ENCODE measurements around the gene HSP90AB1. TPM values are rescaled to one million over a fixed set of nuclear protein-coding genes. Genes with fewer than 3 reads are reported as not detected.

Gene HSP90AB1
- total RNA-seq, result 1,000 to 10,000 TPM; 2,120 to 2,263 TPM

DNA sequence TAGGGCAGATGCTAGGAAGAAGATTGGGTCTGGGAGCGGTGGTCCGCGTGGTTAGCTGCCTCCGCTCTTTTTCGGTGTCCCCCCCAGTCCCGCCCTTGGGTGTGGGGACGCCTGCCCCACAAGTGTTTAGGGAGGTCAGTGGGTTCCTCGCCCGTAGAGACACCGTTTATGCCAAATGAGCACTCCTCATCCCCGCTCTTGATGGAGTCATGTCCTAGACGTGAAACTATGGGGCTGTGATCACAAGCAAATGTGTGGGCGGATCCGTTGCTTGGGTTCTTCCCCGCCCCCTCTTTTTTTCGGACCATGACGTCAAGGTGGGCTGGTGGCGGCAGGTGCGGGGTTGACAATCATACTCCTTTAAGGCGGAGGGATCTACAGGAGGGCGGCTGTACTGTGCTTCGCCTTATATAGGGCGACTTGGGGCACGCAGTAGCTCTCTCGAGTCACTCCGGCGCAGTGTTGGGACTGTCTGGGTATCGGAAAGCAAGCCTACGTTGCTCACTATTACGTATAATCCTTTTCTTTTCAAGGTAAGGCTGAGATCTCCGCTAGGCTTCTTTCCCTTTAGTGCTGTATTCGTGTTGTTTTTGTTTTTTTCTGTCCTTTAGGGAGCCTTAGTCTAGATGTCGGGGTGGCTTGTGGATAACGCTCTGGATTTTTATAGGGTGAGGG lies at the start of gene HSP90AB1:
TSS of gene HSP90AB1 (plus strand) at position 439 of the 675 bp plus-strand sequence. CDS start 1,529 bp downstream, outside the sequence.
- DNase-seq (peak; percentile 98), ATAC-seq (peak; percentile 86)
- POLR2A ChIA-PET, result interaction anchor here (0.6 to 5.0 kb wide), 16 partner anchors 9 to 617 kb away, joined by 3 to 70 read pairs (median 6); partner anchors contain the start of genes CAPN11, CDC5L, GTPBP2 and SLC29A1
- H3K36me3 Mint-ChIP-seq (ENCODE audit: low read depth), result peaks cover 50% of the 10 kb centered on the region
- H3K9me3 Mint-ChIP-seq (ENCODE audit: low read depth), result no peaks in the 10 kb centered on the region
- no peaks in the 10 kb centered on the region for H3K27me3 Mint-ChIP-seq
- peak within 1 kb of the TSS; percentile 99 for H3K27ac Mint-ChIP-seq
- H3K4me3 Mint-ChIP-seq, result peak within 1 kb of the TSS; percentile 97
- H3K4me1 Mint-ChIP-seq, result peaks cover 44% of the 10 kb centered on the region
- CTCF ChIA-PET, result interaction anchor here (0.6 to 4.9 kb wide), 8 partner anchors 9 to 473 kb away, joined by 3 to 40 read pairs (median 5); partner anchors contain the start of gene SLC35B2
- intact Hi-C loops (cut with DNase I, micrococcal nuclease), result loop anchor here (1.0 to 10.0 kb wide), 16 partner anchors 8 to 1128 kb away; partner anchors contain the start of genes MRPL14 (in 2 of the 2), NFKBIE (in 2 of the 2), SLC35B2 (in 2 of the 2) and TMEM63B (in 2 of the 2)

DNA sequence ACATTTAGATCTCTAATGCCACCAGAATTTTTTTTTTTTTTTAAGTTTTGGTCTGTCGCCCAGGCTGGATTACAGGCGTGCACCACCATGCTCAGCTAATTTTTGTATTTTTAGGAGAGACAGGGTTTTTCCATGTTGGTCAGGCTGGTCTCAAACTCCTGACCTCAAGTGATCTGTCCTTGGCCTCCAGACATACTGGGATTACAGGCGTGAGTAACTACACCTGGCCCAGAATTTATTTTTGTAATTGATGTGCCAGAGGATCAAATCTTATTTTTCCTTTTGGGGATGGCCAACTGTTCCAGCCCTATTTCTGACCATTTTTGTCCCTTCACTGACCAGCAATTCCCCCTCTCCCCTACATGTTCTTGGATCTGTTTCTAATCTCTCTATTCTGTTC lies 48.2 kb upstream of the HSP90AB1 start:
- no peak overlapping the region for H3K27ac Mint-ChIP-seq
- H3K4me3 Mint-ChIP-seq, result no peak overlapping the region
- no peak for DNase-seq
- no peak for ATAC-seq
- POLR2A ChIA-PET, result no interaction called here
- intact Hi-C loops (cut with DNase I, micrococcal nuclease), result no loop called here
- no peaks in the 10 kb centered on the region for H3K36me3 Mint-ChIP-seq (ENCODE audit: low read depth)
- no peaks in the 10 kb centered on the region for H3K4me1 Mint-ChIP-seq
- H3K27me3 Mint-ChIP-seq, result peaks cover 2% of the 10 kb centered on the region
- H3K9me3 Mint-ChIP-seq (ENCODE audit: low read depth), result no peaks in the 10 kb centered on the region
- CTCF ChIA-PET, result no interaction called here

DNA sequence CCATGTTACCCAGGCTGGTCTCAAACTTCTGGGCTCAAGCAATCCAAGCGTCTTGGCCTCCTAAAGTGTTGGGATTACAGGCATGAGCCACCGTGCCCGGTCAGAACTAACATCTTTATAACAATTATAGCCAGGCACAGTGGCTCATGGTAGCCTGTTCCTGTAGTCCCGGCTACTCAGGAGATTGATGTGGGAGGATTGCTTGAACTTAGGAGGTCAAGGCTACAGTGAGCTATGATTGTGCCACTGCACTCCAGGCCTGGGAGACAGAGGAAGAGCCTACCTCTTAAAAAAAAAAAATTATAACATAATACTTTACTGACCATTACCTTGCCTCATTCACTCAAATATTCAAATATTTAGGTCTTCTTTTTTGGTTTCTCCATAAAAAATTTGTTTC lies 47.0 kb upstream of the HSP90AB1 start:
- no peak for ATAC-seq
- CTCF ChIA-PET, result no interaction called here
- POLR2A ChIA-PET, result interaction anchor here (0.6 kb wide), 1 partner anchor 103 kb away, joined by 3 read pairs; no protein-coding TSS in a partner anchor

DNA sequence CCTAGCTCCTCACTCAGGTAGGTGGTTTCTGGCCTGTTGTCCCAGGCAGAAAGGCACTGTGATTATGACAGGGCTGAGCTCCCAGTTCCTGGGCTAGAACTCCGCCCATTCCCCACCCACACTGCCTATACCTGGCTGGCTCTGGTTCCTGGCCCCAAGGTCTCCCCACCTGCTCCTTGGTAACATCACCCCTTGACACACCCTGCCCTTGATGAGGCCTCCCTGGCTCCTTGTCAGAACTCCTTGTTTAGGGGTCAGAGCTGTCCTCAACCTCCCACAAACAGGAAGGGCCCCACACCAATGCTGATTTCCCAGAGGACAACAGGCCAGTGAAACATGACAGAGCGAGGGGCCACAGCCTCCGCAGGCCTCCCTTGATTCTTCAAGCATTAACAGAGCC lies 45.7 kb upstream of the HSP90AB1 start:
- no peak for ATAC-seq
- no peak for DNase-seq
- intact Hi-C loops (cut with DNase I, micrococcal nuclease), result no loop called here
- Mint-ChIP-seq H3K4me1 (no peaks in the 10 kb centered on the region), H3K4me3 (no peak overlapping the region), H3K9me3 (ENCODE audit: low read depth) (no peaks in the 10 kb centered on the region), H3K36me3 (ENCODE audit: low read depth) (no peaks in the 10 kb centered on the region), H3K27me3 (no peaks in the 10 kb centered on the region), H3K27ac (no peak overlapping the region)
- CTCF ChIA-PET, result no interaction called here
- POLR2A ChIA-PET, result no interaction called here

More for the DNA sequence above, 47.0 kb upstream of the HSP90AB1 start:
- no peak for DNase-seq
- Mint-ChIP-seq H3K27ac (no peak overlapping the region), H3K4me3 (no peak overlapping the region), H3K4me1 (no peaks in the 10 kb centered on the region), H3K9me3 (ENCODE audit: low read depth) (no peaks in the 10 kb centered on the region), H3K27me3 (peaks cover 2% of the 10 kb centered on the region), H3K36me3 (ENCODE audit: low read depth) (no peaks in the 10 kb centered on the region)
- intact Hi-C loops (cut with DNase I, micrococcal nuclease), result no loop called here

DNA sequence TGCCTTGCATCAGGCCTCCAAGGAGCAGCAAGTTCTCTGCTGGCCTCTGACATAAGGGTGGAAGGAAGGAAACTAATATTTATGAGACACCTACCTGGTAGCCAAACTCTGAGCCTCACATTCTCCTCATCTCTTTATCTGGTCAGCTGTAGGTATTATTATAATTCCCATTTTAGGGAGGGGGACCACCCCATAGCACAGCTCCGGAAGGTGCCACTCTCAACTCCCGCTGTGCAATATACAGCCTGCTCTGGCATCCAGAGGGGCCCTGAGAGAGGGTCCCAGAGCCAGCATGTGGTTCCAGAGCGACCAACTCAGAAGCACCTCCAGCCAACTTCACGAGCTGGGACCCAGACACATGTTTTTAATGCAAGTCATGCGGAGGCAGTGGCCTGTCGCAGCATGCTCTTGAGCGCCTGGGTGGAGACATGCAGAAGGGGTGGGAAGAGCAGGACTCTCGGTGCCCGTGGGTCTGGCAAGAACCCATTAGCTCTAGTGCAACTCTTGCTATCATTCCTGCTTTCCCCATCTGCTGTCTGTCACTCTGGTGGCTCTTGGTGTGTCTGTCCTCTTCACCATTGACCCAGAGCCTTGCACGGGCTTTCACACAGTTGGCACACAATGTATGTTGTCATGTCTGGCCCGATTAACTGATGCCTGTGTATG lies 45.1 kb upstream of the HSP90AB1 start:
- no peaks in the 10 kb centered on the region for H3K4me1 Mint-ChIP-seq
- H3K36me3 Mint-ChIP-seq (ENCODE audit: low read depth), result no peaks in the 10 kb centered on the region
- no peak overlapping the region for H3K4me3 Mint-ChIP-seq
- intact Hi-C loops (cut with DNase I, micrococcal nuclease), result no loop called here
- H3K27ac Mint-ChIP-seq, result no peak overlapping the region
- H3K27me3 Mint-ChIP-seq, result no peaks in the 10 kb centered on the region
- ChIA-PET CTCF (interaction anchor here (0.5 to 1.0 kb wide), 3 partner anchors 16 to 481 kb away, joined by 3 read pairs; no protein-coding TSS in a partner anchor), POLR2A (no interaction called here)
- H3K9me3 Mint-ChIP-seq (ENCODE audit: low read depth), result no peaks in the 10 kb centered on the region
- DNase-seq (no peak), ATAC-seq (no peak)

DNA sequence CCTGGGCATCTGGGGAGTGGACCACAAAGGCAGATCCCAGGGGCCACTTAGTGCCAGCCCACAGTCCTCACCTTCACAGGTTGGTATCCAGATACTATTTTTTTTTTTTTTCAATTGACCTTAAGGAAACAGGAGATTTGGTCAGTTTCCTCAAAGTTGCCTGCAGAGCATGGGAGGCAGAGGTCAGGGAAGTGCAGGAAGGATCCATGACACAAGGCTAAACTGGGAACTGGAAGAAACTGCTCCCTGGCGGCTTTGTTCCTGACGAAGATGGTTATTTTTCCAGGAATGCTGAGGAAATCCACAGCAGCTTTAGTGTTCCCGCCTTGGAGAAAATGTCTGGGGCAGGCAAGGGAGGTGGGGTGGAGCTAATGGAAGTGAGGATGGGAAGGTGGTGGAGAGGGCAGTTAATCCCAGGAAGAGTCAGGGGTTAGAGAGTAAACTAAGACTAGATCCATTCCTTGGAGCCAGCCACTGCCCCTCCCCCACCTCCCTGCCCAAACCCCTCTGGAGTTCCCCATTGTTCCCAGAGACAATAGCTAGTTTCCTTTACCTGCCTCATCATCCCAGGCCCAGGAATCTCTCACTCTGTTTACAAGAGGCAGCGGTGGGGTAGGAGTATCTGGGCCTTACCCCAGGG lies 44.4 kb upstream of the HSP90AB1 start:
- no peak for ATAC-seq
- H3K4me1 Mint-ChIP-seq, result no peaks in the 10 kb centered on the region
- H3K27me3 Mint-ChIP-seq, result no peaks in the 10 kb centered on the region
- H3K36me3 Mint-ChIP-seq (ENCODE audit: low read depth), result no peaks in the 10 kb centered on the region
- H3K9me3 Mint-ChIP-seq (ENCODE audit: low read depth), result no peaks in the 10 kb centered on the region
- CTCF ChIA-PET, result interaction anchor here (0.6 to 1.0 kb wide), 2 partner anchors 17 to 106 kb away, joined by 3 read pairs; no protein-coding TSS in a partner anchor
- intact Hi-C loops (cut with DNase I, micrococcal nuclease), result no loop called here
- DNase-seq, result no peak
- POLR2A ChIA-PET, result interaction anchor here (0.5 kb wide), 1 partner anchor 13 kb away, joined by 3 read pairs; no protein-coding TSS in a partner anchor
- H3K4me3 Mint-ChIP-seq, result no peak overlapping the region
- H3K27ac Mint-ChIP-seq, result no peak overlapping the region

DNA sequence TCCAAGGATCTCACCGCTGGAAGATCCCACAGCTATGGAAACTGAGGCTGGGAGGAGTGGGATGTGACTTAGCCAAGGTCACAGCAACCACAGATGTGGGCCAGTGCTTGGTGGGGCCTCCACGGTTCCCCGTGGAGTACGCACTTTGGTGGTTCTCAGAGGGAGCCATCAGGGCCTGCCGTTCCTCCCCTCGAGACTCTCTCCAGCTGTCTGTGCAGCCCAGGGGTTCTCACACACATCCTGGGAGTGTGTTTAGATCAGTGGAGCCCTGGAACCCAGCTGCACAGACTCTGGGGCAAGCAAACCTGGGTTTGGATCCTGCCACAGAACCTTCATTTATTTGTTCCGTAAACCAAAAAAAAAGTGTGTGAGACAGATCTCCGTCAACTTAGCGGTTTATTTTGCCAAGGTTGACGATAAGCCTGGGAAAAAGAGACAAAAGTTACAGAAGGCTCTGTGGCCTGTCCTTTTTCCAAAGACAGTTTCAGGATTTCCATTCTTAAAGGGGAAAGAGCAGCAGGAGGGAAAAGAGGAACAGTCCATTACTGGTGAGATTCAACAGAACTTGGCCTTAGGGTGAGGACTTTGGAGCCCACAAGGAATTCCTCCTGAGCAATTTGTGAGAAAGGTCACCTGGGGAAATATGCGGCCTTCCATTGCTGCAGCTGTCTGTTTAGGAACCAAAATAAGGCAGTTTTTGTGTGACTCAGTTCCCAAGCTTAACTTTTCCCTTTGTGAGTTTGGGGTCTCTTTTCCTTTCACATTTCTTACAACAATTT lies 43.7 kb upstream of the HSP90AB1 start:
- ChIA-PET CTCF (interaction anchor here (0.7 to 1.0 kb wide), 2 partner anchors 31 to 261 kb away, joined by 3 to 4 read pairs; no protein-coding TSS in a partner anchor), POLR2A (interaction anchor here (0.5 kb wide), 1 partner anchor 13 kb away, joined by 3 read pairs; no protein-coding TSS in a partner anchor)
- no peaks in the 10 kb centered on the region for H3K27me3 Mint-ChIP-seq
- no peaks in the 10 kb centered on the region for H3K4me1 Mint-ChIP-seq
- intact Hi-C loops (cut with DNase I, micrococcal nuclease), result no loop called here
- H3K36me3 Mint-ChIP-seq (ENCODE audit: low read depth), result no peaks in the 10 kb centered on the region
- no peaks in the 10 kb centered on the region for H3K9me3 Mint-ChIP-seq (ENCODE audit: low read depth)
- H3K4me3 Mint-ChIP-seq, result no peak overlapping the region
- no peak overlapping the region for H3K27ac Mint-ChIP-seq
- ATAC-seq, result no peak
- DNase-seq, result no peak

DNA sequence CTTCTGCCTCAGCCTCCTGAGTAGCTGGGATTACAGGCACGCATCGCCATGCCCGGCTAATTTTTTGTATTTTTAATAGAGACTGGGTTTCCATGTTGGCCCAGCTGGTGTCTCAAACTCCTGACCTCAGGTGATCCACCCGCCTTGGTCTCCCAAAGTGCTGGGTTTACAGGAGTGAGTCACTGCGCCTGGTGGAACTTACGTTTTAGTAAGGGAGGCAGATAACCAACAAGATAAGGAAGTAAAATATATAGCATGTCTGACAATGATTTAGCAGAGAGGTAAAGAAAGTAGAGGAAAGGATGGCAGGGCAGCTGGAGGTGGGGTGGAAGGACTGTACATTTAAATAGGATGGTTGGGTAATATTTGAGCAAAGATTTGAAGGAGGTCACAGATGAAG lies 42.9 kb upstream of the HSP90AB1 start:
- POLR2A ChIA-PET, result no interaction called here
- Mint-ChIP-seq H3K27me3 (no peaks in the 10 kb centered on the region), H3K4me3 (no peak overlapping the region), H3K4me1 (no peaks in the 10 kb centered on the region), H3K36me3 (ENCODE audit: low read depth) (no peaks in the 10 kb centered on the region), H3K9me3 (ENCODE audit: low read depth) (no peaks in the 10 kb centered on the region), H3K27ac (no peak overlapping the region)
- CTCF ChIA-PET, result interaction anchor here (0.7 to 1.0 kb wide), 2 partner anchors 31 to 52 kb away, joined by 3 to 4 read pairs; no protein-coding TSS in a partner anchor
- ATAC-seq (no peak), DNase-seq (no peak)
- intact Hi-C loops (cut with DNase I, micrococcal nuclease), result no loop called here

DNA sequence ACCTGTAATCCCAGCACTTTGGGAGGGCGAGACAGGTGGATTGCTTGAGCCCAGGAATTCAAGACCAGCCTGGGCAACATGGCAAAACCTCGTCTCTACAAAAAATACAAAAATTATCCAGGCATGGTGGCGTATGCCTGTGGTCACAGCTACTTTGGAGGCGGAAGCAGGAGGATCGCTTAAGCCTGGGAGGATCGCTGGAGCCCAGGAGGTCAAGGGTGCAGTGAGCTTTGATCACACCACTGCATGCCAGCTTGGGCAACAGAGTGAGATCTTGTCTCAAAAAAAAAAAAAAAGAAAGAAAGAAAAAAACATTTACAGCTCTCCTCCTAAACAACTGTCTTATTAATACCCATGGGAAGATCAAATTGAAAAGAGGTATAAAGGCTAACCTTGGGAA lies 38.9 kb upstream of the HSP90AB1 start:
- intact Hi-C loops (cut with DNase I, micrococcal nuclease), result no loop called here
- H3K27me3 Mint-ChIP-seq, result no peaks in the 10 kb centered on the region
- ATAC-seq (no peak), DNase-seq (no peak)
- H3K4me1 Mint-ChIP-seq, result no peaks in the 10 kb centered on the region
- H3K9me3 Mint-ChIP-seq (ENCODE audit: low read depth), result no peaks in the 10 kb centered on the region
- ChIA-PET CTCF (interaction anchor here (0.6 to 1.1 kb wide), 3 partner anchors 30 to 116 kb away, joined by 3 to 5 read pairs (median 3); no protein-coding TSS in a partner anchor), POLR2A (interaction anchor here (0.7 kb wide), 1 partner anchor 46 kb away, joined by 4 read pairs; no protein-coding TSS in a partner anchor)
- no peak overlapping the region for H3K27ac Mint-ChIP-seq
- no peak overlapping the region for H3K4me3 Mint-ChIP-seq
- H3K36me3 Mint-ChIP-seq (ENCODE audit: low read depth), result no peaks in the 10 kb centered on the region

DNA sequence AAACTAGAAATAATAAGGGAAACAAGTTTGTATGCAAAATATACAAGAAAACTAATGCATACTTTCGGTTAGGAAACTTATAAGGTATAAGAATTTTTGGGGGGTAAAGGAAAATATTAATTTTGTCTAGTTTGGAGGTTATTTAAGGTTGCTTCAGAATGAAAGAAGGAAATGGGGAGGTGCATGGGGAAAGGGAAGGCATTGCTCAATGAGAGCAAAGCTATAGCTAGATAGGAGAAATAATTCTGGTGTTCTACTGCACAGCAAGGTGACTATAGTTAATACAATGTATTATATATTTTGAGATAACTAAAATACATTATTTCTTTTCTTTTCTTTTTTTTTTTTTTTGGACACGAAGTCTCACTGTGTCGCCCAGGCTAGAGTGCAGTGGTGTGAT lies 35.6 kb upstream of the HSP90AB1 start:
- Mint-ChIP-seq H3K36me3 (ENCODE audit: low read depth) (no peaks in the 10 kb centered on the region), H3K9me3 (ENCODE audit: low read depth) (no peaks in the 10 kb centered on the region), H3K4me1 (no peaks in the 10 kb centered on the region), H3K27me3 (no peaks in the 10 kb centered on the region), H3K27ac (no peak overlapping the region), H3K4me3 (no peak overlapping the region)
- ATAC-seq (no peak), DNase-seq (no peak)
- intact Hi-C loops (cut with DNase I, micrococcal nuclease), result no loop called here
- ChIA-PET CTCF (no interaction called here), POLR2A (interaction anchor here (0.6 kb wide), 1 partner anchor 277 kb away, joined by 4 read pairs; no protein-coding TSS in a partner anchor)
